HG02798 (cell line): ENCODE data around the gene MBNL1.

Experiments
- ATAC-seq: cut with Tn5 transposase; IDR thresholded peaks from one replicate; pipeline ENCODE4 v1.9.1; 2021; ENCODE audit warnings: mild to moderate bottlenecking; ENCODE audit not compliant: unreplicated experiment, poor library complexity

Gene MBNL1

DNA sequence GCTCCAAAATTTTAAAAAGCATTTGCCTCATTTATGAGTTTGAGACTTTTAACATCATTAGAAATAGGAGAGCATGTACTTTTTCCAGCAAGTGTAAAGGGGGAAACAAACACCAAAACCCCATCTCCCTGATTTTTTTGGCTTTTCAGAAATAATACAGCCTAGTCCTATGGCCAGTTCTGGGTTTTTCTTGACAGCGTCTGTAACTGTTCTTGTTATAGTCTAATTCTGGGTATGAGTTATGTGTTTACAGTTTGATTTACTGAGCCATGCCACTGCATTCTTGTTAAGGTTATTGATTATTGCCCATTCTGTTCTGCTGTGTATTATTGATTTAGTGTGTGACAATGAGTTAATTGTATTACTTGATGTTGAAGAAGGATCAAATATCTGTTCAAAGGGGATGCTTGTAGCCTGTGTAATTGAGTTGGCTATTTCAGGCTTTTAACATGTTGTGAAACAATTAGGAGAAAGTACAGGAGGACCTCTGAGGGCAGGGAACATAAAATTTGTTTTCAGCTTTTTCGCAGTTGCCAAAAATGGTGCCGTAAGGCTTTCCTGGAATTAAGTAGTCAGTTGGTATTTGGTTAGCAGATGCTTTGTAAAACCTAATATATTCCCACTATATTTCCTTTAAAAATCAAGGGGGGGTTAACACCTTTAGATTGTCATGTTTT, 46.1 kb downstream of the MBNL1 start:
- ATAC-seq, result no peak

DNA sequence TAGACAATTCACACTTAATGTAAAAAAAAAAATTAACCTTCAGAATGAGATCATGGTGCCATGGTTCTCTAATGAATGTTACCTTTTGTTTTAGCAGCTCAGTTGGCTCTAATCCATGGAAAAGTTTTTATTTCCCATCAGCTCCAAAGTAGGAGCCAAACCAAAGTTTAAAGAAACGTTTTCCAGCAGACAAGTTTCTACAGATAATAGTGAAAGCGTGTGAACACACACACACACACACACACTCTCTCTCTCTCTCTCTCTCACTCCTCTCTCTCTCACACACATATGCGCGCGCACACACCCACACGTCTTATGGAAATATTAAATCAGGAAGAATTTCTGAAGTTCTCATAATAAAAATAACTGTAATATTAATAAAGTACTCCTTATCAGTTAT, 46.9 kb downstream of the MBNL1 start:
- no peak for ATAC-seq

DNA sequence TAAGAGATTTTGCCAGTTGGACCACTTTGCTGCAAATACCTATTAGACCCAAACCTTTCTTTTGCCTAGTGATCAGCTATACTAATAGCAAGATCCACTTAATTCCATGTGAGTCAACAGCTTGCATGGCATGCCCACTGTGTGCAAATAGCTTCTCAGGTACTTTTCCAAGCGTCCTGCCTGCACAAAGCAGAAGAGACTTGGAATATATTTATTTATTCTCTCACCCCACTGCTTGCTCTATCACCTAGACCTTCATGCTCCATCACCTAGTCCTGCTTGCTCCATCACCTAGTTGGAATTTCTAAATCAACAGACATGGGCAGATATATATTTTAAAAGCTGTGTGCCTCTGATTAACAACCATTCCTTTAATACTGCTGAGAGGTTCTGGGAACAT, 47.6 kb downstream of the MBNL1 start:
- ATAC-seq, result no peak

DNA sequence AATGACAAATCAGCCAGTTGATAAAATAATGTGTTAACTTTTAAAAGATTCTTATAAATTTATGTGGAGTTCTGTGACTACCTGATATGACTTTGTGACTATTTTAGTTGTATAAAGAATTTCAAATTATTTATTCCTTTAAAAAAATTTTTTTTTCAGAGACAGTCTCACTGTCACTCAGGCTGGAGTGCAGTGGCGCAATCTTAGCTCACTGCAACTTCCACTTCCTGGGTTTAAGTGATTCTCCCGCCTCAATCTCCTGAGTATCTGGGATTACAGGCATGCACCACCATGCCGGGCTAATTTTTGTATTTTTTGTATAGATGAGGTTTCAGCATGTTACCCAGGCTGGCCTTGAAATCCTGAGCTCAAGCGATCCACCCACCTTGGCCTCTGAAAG, 48.5 kb downstream of the MBNL1 start:
- no peak for ATAC-seq

DNA sequence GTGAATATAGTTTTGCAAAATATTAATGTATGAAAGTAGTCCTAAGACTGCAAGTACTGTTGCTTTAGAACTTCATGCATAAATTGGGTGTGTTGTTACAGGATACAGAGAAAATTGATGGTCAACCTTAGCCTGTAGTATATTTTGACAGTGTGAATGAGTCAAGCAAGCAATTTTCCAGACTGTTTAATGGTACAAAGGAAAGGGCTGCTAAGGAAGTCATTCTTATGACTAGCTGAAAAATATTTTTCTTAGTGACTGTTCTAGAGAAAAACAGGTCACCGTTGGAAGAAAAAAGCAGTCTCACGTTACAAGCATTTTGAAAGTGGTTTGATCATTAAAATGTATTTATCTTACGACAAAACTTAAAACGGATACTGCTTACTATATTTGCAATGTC, 49.2 kb downstream of the MBNL1 start:
- ATAC-seq, result no peak

DNA sequence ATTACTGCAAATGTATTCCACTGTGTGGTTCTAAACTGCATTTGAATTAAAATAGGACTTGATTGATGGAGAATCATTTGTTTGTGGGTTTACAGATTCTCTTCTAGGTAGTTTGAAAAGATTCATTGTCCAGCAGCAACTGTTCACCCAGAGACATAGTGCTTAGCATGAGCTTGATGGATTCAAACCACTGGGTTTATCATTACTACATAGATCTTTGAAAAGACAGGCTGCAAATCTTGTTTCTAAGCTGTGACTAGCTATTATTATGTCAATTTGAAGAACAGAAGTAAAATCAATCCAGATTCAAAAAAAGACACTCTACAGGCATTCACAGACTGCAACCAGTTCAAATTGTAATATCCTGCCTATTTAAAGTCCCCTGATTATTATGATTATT, 49.8 kb downstream of the MBNL1 start:
- no peak for ATAC-seq

DNA sequence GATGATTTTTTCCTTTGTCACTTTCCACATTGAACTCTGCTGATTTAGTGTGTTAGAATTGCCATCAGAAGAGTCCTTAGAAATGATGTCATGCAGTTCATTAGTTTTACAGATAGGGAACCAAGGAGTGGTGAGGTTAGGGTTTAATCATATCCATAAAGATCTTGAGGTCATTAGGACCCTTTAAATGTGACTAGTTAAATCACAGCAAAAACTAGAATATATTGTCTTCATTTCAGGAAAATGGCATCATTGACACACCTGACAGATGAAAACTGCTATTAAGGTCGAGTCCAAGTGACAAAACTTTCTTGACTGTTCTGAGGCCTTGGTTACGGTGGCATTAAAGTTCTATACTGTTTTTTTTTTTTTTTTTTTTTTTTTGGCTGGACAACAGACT, 50.5 kb downstream of the MBNL1 start:
- ATAC-seq, result no peak

DNA sequence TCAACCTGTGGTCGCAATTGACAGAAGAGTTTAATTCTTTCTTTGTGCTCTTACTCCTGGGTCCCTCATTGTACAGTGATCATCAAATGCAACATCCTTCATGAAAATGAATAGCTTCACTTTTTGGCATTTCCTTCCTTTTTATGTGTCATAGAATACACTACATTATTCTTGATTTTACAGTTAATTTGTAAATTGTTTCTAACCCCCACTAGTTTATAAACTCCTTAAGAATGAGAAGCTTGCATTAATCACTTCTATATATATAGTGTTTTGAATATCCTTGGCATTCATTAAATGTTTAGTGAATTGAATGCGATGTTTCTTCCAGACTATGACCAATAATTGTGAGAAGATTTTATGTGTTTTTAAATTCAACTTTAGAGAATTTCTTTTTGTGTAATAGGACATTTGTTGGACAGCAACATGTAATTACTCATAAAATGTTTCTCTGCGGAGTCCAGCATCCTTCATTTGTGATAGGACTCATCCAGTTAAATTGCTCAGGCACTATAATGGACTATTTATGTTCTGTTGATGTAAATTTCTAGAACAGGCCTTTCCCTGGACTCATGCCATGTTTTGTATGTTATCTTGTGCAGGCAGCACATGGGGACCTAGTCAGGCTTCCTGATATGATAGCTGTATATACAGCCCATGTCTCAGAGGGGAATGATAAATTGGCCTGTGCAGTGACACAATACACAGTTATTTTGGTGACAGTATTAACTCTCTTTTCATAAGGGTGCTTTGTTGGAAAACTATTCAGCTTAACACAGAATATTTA, 51.3 kb downstream of the MBNL1 start:
- ATAC-seq, result no peak

DNA sequence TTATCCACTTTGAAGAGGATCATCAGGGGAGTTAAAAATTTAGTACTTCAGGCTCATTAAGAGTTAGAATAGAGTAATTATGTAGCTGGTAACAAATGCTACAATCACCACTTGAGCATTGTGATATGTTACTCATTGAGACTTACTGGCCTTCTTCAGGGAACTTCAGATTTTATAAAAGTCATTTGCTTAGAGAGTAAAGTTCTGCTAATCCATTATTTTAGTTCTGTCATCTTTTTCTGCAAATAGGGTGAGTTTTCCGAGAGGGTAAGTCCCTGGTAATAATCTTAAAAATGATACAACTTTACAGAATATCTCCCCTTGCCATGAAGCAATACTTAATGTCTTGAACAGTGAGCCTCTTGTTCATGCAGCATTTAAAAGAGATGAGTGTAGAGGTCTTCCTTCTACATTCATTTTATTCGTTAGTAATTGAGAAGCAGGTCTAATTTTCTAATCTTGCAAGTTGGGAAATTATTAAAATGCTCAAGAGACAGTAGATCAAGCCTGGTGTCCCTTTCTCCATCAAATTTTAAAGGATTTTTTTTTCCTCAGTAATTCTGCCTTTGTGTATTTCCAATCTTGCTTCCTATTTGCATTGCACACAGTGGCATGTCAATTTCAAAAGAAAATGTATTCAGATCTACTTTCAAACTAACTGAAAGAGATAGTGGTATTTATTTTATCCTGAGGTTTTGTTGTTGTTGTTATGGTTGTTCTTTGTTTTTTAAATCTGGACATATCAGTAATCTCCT, 52.6 kb downstream of the MBNL1 start:
- ATAC-seq, result no peak

DNA sequence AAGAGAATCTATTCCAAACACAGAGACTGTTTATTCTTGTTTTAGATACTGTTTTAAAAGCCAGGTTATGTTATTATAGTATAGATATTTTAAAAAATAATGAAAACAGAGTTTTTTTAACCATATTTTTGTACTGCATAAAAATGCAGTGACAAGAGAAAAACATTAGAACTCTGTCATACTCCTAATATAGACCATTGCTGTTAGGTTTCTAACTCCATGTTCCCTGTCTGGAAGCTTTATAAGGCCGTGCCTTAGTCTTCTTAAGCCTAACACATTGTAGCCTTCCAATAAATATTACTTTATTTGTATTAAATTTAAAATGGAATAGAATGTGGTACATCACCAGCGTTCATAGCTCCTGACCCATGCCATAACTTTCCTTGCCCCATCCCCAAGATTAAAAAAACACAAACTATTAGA, 53.2 kb downstream of the MBNL1 start:
- no peak for ATAC-seq

DNA sequence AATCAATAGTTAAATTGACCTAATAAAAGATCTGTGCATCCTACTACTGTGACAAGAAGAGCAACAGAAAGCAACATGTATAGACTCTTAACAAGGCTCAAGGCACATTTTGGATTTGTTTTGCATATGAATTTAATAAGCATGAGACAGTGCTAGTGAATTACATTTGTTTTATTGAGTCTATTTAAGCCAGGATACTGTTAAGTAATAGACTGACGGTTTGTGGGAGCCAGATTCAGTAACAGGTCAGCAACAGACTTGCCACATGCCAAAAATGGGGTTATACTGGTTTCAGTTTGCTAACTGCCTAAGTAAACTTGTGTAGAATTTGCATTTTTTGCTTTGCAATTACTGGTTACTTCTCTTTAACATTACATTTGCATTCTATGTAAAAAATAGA, 54.0 kb downstream of the MBNL1 start:
- peak; percentile 62 for ATAC-seq

DNA sequence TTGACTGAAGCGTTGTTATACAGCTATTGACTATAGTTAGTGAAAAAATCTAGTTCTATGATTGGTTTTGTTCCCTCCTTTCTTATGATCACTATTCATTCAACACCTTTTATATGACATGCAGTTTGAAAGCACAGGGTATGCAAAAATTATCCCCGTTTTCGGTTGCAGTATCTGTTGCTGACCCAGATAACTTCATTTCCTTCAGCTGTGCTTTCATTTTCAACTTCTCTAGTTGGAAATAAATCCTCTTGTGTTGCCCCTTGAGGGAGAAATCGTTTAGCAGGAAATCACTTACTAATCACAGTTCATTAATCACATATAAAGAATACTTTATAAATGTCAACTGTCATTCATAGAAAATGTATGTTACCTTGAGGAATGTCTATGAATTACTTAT, 55.1 kb downstream of the MBNL1 start:
- ATAC-seq, result peak; percentile 83

DNA sequence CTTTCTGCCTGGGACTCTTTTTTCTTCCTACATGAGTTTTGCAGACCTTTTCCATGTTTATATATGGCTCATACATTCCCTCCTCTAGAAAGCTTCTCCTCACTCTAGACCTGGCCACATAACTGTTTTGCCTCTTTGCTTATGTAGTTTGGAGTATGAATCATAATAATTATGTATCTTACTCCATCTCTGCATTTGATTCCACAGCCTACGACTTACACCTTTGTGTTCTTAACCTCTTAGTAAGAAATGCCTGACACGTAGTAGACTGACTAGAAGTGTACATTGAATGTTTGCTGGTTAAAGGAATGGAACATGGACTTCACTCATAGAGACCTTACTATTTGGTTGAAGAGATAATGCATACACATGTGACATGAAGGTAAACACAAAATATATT, 56.4 kb downstream of the MBNL1 start:
- ATAC-seq, result no peak

DNA sequence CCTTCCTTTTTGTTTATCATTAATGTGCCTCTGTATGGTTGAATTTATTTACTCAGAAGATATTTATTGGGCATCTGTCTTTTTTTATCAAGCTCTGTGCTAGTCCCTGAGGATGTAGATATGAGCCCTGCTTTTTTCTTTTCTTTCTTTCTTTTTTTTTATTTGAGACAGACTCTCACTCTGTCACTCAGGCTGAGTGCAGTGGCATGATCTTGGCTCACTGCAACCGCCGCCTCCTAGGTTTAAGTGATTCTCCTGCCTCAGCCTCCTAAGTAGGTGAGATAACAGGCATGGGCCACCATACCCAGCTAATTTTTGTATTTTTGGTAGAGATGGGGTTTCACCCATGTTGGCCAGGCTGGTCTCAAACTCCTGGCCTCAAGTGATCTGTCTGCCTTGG, 58.5 kb downstream of the MBNL1 start:
- ATAC-seq, result no peak

DNA sequence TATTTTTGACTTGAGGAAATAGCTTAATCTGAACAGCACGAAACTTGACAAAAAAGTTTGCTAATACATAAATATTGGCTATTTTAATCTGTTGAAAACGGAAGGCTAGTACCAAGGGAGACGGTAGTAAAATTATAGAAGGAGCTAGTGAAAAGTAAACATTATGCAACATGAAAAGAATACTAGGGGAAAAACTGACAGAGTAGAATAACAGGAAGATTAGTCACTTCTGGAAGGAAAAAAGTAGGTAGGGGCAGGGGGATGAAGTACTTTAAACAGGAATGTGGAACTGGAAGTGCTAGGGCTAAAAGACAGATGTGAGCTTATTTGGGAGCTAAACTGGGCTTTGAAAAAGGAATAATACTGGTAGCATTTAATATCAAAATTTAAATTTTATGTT, 60.1 kb downstream of the MBNL1 start:
- ATAC-seq, result no peak

DNA sequence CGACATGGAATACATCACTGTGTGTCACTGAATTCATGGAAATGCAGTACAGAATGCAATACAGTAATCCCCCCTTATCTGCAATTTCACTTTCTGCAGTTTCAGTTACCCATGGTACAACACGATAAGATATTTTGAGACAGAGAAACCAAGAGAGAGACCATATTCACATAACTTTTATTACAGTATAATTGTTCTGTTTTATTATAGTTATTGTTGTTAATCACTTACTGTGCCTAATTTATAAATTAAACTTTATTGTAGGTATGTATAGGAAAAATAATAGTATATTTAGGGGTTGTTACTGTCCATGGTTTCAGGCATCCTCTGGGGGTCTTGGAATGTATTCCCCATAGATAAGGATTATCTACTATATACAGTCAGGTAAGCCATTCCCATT, 61.8 kb downstream of the MBNL1 start:
- no peak for ATAC-seq

DNA sequence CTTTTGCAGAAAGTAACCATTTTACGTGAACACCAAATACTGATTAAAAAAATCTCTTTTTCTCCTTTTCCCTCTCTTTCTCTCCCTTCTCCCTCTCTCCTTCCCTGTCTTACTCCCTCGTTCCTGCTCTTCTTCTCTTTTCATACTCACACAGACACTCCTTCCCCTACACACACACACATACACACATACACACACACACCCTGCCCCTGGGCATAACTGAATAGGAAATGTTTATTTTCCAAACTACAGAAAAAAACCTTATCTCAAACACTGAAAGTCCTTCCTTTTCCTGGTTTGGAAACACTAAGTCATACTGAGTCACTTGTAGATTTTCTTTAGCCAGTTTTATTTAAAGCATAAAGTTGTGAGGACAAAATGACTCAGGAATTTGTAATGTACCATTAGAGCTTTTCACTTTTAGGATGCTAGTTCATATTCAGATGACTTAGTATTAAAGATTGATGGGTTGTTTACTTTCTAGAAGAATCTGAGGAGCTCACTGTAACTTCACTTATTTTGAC, 62.4 kb downstream of the MBNL1 start:
- ATAC-seq, result no peak

DNA sequence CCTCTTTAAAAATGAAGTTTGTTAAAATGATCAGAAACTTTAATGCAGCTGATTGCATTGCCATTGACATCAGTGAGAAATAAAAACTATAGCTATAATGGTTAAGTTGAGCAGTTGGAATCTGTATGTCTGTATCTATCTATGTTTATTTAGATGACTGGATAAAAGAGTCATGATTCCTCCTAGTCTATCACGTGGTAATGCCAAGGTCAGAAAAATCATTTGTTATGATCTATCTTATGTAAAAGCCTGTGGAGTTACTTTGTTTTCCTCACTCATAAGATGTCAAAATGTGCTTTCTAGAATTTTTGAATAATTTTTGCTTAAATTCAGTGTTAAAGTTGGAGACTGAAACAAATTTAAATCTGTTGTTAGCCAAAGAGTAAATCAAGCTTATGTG, 63.3 kb downstream of the MBNL1 start:
- no peak for ATAC-seq

DNA sequence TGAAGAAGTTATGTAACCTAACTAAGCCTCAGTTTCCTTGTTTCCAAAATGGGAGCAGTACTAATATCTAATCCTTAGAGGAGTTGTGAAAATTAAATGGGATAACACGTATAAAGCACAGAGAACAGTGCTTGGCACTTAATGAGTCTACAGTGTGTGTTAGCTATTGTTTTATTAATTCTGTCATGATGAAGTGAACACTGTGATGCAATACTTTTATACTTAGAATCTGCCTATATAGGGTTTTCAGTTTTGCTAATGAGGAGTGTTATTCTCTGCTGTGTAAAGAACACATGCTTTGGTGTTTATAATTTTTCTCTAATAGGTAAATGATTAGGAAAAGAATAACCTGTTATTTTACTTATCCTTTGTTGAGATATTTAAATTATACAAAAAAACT, 65.2 kb downstream of the MBNL1 start:
- ATAC-seq, result no peak

DNA sequence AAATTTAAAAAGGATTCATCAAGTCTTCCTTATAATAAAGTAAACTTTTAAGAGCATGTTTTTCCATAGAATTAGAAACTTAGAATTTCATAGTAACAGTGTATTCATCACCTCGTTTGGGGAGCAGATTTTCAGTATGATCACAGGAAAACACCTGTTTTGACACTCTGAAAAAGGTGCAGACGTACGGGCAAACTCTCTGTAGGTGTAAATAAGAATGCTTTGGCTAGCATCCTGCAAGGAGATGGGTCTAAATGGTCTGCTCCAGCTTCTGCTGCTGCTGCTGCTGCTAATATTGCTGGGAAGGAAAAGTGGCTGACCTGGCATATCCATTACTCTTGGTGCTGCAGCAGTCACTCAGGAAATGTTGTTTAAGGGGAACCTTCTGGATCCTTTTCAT, 66.0 kb downstream of the MBNL1 start:
- no peak for ATAC-seq

DNA sequence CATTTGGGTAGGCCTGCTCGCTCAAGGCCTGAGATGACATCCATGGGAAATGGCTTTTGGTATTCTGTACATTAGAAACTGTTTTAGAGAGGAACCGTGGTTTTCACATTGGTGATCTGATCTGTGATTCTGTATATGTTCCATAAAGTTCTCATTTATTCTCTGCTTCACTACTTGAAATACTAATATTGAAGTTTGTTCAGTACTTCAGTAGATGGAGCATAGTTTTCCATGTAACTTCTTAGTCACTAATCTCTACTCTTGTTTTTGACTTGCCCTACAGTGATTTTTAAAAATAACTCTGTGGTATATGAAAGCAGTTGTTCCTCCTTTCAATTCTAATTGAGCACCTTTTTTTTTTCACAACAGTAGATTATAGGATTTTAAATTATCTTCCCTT, 66.5 kb downstream of the MBNL1 start:
- ATAC-seq, result no peak
